Lower lobe of right lung (tissue), 2 donors: ENCODE results near the gene PPAN. TPM values are rescaled to one million over a fixed set of nuclear protein-coding genes. Genes with fewer than 3 reads are reported as not detected.
A peak's percentile ranks its signal among the peaks of the same experiment; 100 is the strongest.

Experiments used
- ATAC-seq, 2 donors: fragments of 200-7000 bp; cut with Tn5 transposase; one replicate each; pipeline ENCODE4 v1.9.1; 2020 to 2022; ENCODE audit warnings: mild to moderate bottlenecking in 2 of 2, moderate library complexity in 2 of 2
- DNase-seq: peaks from one replicate; pipeline ENCODE4 v3.0.0-alpha.2; 2020
- H3K27ac ChIP-seq: fragments of 200-600 bp; one replicate; pipeline ENCODE4 v1.8.0; 2022
- H3K27me3 ChIP-seq: fragments of 200-600 bp; one replicate; pipeline ENCODE4 v1.8.0; 2022; ENCODE audit warnings: low read depth
- H3K36me3 ChIP-seq: fragments of 200-600 bp; one replicate; pipeline ENCODE4 v1.8.0; 2022; ENCODE audit warnings: mild to moderate bottlenecking
- H3K4me1 ChIP-seq: fragments of 200-600 bp; one replicate; pipeline ENCODE4 v1.8.0; 2022
- H3K4me3 ChIP-seq: fragments of 200-600 bp; one replicate; pipeline ENCODE4 v1.8.0; 2022; ENCODE audit warnings: mild to moderate bottlenecking
- H3K9me3 ChIP-seq: fragments of 200-600 bp; one replicate; pipeline ENCODE4 v1.8.0; 2022
- CTCF ChIP-seq: fragments of 200-600 bp; IDR thresholded peaks from one replicate; pipeline ENCODE4 v1.8.0; 2022; ENCODE audit warnings: antibody characterized with exemption, mild to moderate bottlenecking
- intact Hi-C: fragments of 100-400 bp; cut with DNase I; formaldehyde crosslinking; loops from one replicate; pipeline ENCODE4 v1.11.0; 2022
- total RNA-seq: library from RNA; stranded (reverse); fragmentation: NEBNext Ultra II Directional; extraction: Animal tissue kit (Norgen Biotek cat#: 25700); gene quantifications from one replicate; pipeline ENCODE4 v1.2.1, GENCODE V29; 2021
- donor health status: DM: no; HTN: yes; CAD: no; lungs with severe emphysema.

The PPAN gene
- total RNA-seq, 1 donor from 2014 or later, result 30.8 TPM

DNA sequence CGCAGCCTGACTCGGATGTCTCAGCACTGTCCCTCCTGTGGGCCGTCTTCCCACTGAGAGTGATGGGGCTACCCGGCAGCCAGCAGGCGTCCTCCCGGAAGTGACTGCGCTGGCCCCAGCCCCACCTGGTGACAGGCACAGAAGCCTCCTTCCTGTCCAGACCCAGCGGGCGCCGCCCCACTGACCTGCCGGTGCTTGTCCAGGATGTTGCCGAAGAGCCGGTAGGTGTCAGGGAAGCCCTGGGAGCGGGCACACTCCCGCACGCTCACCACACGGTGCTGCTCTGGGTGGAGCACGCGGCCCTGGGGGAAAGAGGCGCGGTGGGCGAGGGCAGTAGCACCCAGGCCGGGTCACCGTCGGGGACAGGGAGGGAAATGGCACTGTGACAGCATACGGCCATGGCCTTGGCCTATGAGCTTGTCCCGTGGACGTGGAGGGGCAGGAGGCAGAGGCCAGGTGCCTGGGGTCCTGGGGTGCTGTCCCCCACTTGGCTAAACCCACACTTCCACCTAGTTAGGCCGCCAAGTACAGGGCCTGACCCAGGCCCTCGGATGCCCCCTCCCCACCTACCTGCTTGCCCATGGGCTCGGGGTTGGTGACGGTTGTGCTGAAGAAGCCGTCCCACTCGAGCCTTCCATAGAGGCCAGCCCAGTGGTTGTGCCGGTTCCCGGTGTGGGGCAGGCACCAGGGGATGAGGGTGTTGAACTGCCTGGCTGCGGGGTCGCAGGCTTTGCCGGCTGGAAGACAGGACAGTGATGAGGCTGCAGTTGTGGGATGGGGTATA, 29.6 kb downstream of the PPAN start:
- DNase-seq, result peak; percentile 82

GRCh38 chr19:10136936-10137335, 30.8 kb downstream of the PPAN start:
- TF ChIP-seq CTCF, result no peak
- ATAC-seq, result no peak
- Histone ChIP-seq H3K27me3 (no peaks in the 10 kb centered on the region), H3K36me3 (peaks cover 90% of the 10 kb centered on the region), H3K4me3 (no peak overlapping the region), H3K27ac (no peak overlapping the region), H3K9me3 (no peaks in the 10 kb centered on the region), H3K4me1 (no peaks in the 10 kb centered on the region)
- intact Hi-C loops, result no loop called here
- no peak for DNase-seq

More for the DNA sequence above, 29.6 kb downstream of the PPAN start:
- peak; percentile 81 to 91 for ATAC-seq
- no peaks in the 10 kb centered on the region for H3K27me3 ChIP-seq
- H3K36me3 ChIP-seq, result peaks cover 85% of the 10 kb centered on the region
- intact Hi-C loops, result no loop called here
- H3K27ac ChIP-seq, result peak overlapping the region; percentile 68
- H3K4me3 ChIP-seq, result peak overlapping the region; percentile 46
- no peak for TF ChIP-seq CTCF
- H3K9me3 ChIP-seq, result no peaks in the 10 kb centered on the region
- H3K4me1 ChIP-seq, result no peaks in the 10 kb centered on the region

DNA sequence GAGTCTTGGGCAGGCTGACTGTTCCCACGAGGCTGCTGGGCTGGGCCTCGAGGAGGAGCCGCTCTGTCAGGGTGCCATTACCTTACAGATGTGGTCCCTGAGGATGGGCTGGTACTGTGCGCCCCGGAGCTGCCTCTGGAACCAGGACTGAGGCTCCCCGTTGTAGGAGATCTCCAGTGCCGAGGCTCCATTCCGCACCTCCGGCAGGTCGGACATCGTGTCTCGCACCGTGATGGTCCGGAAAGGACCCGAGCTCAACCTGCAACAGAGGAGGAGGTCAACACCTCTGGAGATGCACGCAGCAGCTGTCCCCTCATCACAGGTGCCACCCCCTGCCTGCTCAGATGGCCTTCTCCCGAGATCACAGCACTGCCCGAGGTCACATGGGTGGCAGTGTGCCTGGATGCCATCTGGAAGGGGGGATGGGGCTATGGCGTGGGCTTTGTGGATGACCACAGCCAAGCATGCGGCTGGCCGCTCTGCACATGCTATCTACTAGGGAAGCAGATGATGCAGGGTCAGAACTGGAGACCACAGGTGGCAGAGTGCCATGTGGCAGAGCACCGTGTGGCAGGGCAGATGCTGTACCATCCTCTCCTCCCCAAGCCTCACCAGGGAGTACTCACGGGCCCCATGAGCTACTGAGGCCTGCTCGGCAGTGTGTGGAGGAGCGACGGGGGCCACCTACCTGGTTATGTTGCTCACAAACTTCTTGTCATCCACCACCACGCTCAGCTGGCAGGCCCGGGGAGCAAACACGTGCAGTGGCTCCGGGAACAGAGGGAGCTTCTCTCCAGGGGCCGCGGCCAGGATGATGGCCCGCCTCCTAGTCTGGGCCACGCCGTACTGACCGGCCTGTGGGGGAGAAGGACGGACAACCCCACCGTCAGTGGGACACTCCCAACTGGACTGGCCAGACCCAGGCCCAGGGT, 31.9 kb downstream of the PPAN start:
- Histone ChIP-seq H3K36me3 (peaks cover 97% of the 10 kb centered on the region), H3K4me1 (no peaks in the 10 kb centered on the region), H3K4me3 (no peak overlapping the region), H3K27me3 (no peaks in the 10 kb centered on the region), H3K9me3 (no peaks in the 10 kb centered on the region), H3K27ac (no peak overlapping the region)
- DNase-seq (no peak), ATAC-seq (no peak)
- no peak for TF ChIP-seq CTCF
- intact Hi-C loops, result no loop called here

GRCh38 chr19:10138879-10139795, 33.0 kb downstream of the PPAN start:
- Histone ChIP-seq H3K4me1 (no peaks in the 10 kb centered on the region), H3K27me3 (no peaks in the 10 kb centered on the region), H3K36me3 (peaks cover 98% of the 10 kb centered on the region), H3K9me3 (no peaks in the 10 kb centered on the region), H3K4me3 (no peak overlapping the region), H3K27ac (no peak overlapping the region)
- ATAC-seq (no peak), DNase-seq (no peak)
- intact Hi-C loops, result no loop called here
- TF ChIP-seq CTCF, result no peak

DNA sequence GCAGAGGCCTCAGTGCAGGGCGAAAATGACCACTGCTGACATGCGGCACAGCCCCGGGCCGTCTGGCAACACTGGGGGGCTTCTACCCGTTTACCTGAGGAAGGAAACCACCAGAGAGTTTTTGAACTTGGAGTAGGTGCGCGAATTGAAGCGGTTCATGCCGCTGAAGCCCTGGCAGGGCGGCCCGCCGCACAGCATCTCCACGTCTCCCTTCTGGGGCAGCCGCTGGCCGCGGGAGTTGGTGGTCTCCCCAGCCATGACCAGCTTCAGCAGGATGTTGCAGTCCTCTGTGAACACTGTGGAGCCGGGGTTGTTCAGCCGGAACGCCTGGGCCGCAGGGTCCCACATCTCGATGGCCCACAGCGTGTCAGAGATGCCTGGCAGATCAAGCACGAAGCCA, 33.8 kb downstream of the PPAN start:
- Histone ChIP-seq H3K9me3 (no peaks in the 10 kb centered on the region), H3K36me3 (peaks cover 99% of the 10 kb centered on the region), H3K27ac (no peak overlapping the region), H3K4me3 (no peak overlapping the region), H3K27me3 (no peaks in the 10 kb centered on the region), H3K4me1 (no peaks in the 10 kb centered on the region)
- no peak for TF ChIP-seq CTCF
- intact Hi-C loops, result no loop called here
- ATAC-seq, result no peak
- DNase-seq, result no peak
